Dedifferentiated amniotic fluid mesenchymal stem cell (primary cell): ENCODE measurements around the gene LYAR.

Experiments
- DNase-seq: peaks from one replicate; pipeline ENCODE4 v3.0.0-alpha.2; 2016; ENCODE audit errors: extremely low spot score

Gene LYAR, protein sequence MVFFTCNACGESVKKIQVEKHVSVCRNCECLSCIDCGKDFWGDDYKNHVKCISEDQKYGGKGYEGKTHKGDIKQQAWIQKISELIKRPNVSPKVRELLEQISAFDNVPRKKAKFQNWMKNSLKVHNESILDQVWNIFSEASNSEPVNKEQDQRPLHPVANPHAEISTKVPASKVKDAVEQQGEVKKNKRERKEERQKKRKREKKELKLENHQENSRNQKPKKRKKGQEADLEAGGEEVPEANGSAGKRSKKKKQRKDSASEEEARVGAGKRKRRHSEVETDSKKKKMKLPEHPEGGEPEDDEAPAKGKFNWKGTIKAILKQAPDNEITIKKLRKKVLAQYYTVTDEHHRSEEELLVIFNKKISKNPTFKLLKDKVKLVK

DNA sequence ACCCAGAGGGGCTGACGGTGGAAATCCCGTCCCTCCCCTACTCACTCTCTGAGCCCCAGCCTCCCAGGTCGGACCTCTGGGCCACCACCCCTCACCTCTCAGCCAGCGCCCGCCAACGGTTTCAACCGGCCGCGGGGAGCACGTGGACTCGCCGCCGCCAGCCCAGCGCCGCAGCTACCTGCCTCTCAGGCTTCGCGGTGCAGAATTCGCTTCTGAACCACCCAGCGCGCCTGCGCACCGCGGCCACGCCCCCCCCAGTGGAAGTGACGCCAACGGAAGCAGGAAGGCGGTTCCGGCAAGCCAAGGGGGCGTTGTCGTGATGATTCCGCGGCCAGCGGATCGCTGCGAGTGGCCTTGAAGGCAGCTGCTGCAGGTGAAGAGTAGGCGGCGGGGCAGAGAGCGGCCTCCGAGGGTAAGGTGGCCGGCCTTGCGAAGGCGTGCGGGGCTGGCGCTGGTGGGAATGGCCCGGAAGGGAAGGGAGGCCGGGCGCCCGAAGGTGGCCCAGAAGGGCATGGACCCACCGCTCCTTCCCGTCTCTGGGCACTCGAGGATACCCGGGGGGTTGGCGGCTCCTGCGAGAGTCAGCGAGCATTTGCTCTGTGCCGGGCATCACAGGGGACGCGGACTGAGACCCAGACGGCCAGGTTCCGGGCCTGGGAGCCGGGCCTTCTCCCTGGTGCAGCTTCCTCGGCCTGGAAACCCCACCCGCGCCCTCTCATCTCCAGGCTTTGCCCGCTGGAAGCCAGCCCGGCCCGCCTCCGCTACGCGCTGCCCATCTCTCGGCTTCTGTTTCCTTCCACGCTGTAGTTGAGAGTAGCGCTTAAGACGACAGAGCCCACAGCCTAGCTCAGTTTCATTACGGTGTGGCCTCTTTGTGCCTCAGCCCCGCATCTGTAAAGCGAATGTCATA is at the start of gene LYAR, which contains the start of gene ZBTB49:
LYAR (minus strand) TSS at position 214 of the 910 bp plus-strand sequence. CDS start 6,412 bp downstream, outside the sequence.
ZBTB49 (plus strand) TSS at position 311 of the 910 bp plus-strand sequence. CDS start 9,695 bp downstream, outside the sequence.
- DNase-seq: peak; percentile 86

DNA sequence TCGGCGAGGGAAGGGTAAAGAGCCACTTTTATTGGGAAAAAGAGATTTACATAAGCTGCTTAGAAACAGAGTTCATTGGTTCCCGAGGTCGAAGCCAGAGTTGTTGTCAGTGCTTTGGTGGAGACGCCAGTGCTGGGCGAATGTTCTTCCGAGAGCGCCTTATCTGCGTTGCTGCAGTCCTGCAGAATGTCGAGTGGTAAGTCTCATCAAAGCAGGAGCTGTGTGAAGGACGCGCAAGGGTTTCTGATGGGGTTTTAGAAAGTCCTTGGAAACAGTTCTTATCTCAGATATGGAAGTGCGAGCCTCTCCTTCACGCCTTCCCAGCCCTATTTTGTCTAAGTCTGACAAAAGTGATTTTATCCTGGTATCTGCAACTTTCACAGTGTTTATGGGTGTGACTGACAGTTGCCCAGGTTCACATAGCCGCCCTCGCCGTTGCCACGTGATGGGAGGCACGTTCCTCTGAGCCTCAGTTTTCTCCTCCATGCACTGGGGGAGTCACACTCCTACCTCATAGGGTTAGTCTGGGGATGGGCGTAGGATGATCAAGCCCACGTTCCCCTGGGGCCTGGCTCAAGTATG is 49.6 kb upstream of the LYAR start:
- DNase-seq: no peak

DNA sequence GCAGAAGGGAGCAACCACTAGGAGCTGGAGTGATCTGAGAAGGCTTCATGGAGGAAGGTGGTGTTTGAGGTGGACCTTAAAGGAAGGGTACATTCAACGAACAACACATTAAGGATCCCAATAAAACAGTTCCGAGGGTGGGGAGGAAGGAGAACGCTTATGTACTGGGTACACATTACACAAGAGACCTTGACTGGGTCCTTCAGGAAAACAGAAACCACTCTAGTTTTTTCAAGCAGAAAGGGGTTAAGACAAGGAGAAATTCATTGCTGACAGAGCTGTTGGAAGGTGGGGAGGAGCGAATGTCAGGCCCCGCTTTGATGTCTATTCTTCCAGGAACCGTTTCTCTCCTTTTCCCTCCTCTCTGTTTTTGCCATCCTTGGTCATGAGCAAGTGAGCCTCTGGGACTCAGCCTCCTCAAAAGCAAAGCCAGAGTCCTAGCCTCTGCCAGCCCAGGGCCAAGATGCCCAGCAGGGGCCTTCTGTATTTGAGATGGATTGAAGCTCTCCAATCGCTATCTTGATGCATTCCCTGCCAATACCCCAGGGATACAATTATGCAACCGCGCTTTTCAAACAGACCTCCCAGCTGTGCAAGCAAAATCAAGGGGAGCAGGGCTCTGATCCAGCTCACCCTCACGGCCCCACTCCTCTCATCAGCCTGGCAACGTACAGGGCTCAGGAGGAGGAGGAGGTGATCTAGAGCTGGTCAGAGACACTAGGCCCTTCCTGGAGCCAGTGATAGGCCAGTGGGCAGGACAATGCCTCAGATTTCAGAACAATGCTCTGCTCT is 48.5 kb upstream of the LYAR start:
- no peak for DNase-seq

DNA sequence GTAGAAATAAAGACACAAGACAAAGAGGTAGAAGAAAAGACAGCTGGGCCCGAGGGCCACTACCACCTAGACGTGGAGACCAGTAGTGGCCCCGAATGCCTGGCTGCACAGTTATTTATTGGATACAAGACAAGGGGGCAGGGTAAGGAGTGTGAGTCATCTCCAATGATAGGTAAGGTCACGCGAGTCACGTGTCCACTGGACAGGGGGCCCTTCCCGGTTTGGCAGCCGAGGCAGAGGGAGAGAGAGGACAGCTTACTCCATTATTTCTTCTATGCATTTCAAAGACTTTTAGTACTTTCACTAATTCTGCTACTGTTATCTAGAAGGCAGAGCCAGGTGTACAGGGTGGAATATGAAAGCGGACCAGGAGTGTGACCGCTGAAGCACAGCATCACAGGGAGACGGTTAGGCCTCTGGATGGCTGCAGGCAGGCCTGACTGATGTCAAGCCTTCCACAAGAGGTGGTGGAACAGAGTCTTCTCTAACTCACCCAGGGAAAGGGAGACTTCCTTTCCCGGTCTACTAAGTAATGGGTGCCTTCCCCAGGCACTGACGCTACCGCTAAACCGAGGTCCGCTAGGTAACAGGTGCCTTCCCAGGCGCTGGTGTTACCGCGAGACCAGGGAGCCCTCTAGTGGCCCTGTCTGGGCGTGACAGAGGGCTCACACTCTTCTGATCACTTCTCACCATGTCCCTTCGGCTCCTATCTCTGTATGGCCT is 45.0 kb upstream of the LYAR start:
- DNase-seq: no peak

DNA sequence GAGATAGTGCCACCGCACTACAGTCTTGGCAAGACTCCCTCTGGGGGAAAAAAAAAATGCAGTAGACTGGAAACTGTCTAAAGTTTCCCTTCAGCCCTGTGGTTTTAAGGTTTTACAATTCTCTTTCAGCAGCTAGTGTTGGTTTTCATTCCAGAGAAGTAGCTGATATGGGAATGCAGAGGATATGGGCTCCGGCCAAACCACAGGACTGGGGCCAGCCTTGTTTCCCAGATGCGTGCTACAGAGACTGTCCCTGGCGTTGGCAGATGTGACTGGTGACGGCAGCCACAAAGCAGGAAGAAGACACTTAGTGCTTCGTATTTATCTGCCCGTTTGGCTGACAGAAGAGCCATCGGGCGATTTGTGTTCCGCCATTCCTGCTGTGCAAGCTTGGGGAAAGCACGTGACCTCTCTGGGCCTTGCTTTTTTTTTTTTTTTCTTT is 43.3 kb upstream of the LYAR start:
- DNase-seq: peak; percentile 85

DNA sequence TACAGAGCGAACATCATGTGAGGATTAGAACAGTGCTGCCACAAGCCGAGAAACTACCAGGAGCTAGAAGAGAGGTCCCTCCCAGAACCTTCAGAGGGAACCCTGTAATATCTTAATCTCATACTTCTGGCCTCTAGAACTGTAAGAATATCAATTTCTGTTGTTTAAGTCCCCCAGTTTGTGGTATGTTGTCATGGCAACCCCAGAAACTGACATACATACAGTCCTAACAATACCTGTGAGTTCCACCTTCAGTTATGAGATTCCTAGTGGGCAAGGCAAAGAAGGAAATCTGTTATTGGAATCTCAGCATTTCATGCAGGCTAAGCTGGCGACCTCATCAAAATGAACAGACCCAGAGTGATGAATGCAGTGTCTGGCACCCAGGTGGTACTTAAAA is 42.6 kb upstream of the LYAR start:
- no peak for DNase-seq

DNA sequence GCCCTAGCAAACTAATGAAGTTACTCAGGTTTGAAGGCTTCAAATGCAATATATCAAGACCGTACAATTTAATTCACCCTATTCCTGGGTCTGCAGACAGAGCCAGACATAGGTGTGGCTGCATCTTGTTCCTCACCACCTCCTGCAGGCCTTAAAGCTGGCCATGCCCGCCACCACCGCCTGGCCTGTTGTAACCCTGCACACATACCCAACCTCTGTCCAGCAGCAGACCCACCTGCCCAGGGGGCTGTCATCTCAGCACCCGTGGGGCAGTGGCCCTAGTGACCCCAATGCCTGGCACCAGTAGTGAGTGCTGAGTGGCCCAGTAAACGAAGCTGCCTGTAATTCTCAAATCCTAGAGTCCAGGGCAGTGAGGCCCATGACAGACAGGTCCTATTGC is 40.8 kb upstream of the LYAR start:
- no peak for DNase-seq

DNA sequence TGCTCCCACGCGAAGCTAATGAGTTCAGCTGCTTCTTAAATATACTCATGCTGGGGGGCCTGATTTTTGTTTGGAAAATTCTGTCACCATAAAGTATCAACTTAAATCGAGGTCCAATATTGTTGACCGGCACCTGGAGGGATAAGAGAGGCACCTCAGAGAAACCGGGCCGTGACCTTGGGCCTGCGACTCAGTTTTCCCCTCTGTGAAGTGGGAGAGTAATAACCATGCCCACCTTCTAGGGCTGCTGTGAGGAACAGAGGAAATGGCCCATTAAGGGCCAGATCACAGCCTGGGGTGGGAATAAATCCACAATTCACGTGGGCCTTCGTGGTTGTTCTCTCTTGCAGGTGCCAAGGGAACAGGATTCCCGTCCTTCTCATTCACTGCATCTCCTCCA is 39.5 kb upstream of the LYAR start:
- no peak for DNase-seq

DNA sequence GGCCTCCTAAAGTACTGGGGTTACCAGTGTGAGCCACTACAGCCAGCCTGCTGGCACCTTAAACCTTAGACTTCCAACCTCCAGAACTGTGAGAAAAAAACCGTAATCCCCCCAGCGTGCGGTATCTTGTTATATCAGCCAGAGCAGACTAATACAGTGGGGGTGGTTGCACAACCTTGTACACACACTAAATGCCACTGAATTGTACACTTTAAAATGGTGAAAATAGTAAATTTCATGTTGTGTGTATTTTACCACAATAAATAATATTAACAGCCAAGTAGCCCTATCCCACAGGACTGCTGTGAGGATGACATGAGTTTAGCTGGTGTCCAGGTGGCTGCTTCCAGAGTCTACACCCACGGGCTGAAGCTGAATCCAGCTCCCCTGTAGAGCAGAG is 38.9 kb upstream of the LYAR start:
- no peak for DNase-seq

DNA sequence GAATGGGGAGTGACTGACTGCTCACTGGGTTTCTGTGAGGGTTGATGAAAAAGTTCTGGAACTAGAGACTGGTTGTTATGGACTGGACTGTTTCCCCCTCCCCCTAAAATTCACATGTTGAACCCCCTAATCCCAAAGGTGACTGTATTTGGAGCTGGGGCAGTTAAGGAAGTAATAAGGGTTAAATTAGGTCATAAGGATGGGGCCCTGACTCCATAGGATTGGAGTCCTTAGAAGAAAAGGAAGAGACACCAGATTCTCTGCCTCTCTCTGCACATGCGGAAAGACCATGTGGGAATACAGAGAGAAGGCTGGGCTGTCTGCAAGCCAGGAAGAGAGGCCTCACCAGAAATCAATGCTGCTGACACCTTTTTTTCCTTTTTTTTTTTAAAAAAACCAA is 38.3 kb upstream of the LYAR start:
- no peak for DNase-seq

DNA sequence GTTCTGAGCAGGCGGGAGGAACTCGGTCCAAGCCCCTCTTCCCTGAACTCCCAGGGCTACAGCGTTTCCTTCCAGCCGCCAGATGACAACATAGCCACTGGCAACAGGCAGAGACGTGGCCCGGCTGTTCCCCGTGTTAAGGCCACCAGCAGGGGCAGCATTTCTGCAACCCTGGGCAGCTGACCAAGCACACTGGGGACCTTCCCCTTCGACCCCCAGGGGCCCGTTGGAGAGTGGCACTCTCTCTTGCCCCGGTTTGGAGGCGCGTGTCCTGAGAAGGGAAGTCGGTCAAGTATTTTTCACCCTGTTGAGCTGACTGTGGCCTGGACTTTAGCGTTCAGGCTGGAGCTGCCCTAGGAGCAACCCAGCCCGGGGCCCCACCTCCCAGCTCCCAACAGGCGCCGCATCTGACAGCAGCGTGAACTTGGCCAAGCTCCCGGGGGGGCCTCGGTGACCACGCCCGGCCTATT is 37.7 kb upstream of the LYAR start:
- DNase-seq: no peak

DNA sequence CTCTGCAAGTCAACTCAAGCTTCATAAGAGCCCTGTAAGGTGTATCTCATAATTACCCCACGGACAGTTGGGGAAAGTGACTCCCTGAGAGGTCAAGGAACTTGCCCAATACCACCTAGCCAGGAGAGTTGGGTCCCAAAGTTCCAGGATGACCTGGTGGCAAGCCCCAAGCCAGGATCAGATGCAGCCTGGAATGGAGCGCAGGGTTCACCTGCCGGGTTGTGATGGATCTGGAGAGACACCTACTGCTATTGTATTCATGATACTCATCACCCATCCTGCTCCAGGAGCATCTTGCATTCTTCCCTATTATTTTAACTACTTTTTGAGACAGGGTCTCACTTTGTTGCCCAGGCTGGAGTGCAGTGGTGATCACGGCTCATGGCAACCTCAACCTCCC is 36.2 kb upstream of the LYAR start:
- no peak for DNase-seq

DNA sequence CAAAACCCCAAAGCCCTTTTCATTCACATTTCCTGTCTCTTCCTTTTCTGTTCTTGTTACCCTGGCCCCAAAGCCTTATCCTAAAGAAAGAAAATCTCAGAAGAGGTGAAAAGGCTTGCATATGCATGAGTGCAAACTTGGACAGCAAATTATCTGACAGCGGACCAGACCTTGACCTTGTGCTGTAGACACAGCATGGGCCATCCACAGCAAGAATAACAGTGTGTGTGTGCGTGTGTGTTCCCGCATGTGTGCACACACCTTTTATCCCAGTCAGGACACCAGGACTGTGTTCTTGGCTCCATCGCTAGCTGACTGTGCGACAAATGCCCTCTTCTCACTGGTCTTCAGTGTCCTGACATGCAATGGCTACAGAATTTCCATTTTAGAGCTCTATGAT is 35.4 kb upstream of the LYAR start:
- DNase-seq: no peak

DNA sequence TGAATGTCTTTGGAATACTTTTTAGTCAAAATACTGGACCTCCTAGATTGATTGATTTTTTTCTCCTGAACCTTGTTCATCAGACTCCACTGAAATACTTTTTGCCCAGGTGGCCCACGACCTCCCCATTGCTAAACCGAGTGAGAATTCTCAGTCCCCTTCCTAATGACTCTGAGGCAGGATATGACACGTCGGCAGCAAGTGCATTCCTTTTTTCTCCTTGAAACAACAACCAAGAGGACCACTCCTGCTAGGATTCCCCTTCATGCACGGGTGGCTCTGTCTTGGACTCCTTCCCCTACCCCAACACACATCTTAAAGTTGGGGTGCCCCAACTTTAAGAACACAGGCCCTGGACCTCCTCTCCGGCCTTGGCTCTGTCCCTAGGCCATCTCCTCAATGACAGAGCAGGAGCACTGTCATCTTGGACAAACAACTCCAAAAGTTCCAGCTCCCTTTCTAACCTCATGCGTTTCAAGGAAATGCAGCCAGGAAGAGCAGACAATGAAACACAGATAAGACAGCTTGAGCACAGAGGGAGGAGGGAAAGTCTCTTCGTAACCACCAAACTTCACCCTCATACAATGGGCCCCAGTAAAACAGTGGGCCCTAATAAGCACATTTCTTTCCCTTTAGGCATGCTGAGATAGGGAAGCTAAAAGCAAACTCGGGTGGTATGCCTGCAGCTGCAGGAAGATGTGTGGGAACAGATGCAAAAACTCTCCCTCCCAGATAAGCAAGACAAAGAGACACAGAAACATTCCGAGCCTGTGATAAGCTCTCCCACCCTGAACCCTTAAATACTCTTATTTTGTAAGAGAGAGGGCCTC is 34.0 kb upstream of the LYAR start:
- no peak for DNase-seq

DNA sequence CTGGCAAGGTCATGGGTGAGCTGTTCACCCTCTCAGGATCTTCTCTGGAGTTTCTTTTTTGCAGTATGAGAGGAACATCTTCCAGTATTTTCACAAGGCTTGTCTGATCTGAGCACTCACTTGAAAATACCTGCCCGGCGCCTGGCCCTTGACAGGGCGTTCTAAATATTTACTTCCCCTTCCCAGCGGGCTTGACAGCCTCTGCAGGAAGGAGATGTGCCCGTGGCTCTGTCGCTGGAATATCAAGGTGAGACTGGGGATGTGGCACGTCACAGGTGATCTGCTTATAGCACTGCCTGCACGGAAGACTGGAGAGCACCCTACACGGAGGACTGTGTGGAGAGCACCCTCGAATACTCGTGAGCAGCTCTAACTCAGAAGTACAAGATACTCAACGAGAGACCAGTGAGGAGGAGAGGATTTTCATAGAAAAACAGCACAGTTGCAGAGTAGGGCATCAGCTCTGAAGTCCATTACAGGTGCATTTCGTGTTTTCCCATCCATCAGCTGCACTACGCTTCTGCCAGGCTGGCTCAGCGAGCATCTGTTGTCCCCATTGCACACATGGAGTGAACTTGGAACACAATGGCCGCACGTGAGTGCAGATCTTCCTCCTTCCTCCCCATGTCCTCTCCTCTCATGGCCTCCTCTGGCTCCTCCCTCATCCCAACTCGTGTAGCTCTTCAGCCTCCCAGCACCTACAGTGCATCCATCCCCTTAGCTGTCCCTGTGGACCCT is 32.2 kb upstream of the LYAR start:
- no peak for DNase-seq

DNA sequence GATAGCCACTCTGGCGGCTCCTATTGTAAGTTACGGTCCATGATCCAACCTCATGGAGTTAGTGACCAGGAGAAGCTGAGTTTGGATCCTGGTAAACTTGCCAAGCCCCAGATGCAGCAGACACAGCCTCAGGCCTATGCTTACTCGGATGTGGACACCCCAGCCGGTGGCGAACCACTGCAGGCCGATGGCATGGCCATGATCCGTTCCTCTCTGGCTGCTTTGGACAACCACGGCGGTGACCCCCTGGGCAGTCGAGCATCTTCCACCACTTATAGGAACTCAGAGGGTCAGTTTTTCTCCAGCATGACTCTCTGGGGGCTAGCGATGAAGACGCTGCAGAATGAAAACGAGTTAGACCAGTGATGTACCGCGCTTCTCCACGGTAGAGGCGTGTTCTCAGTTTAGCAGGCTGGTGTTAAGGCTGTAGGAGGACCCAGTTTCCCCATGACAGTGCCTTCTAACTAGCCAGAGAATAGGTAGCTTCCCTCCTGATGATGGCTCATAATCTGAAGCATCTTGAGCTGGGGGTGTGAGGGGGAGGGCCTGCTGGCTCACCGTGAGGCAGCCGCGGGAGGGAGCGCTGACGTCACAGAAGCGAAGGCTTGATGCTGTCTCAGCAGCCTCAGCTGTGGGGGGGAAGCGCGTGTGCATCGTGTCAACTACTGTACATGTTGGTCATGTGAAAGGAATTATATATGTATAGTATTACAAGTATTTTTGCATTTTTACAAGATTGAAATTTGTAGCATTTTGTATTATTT is 31.2 kb upstream of the LYAR start:
- no peak for DNase-seq

DNA sequence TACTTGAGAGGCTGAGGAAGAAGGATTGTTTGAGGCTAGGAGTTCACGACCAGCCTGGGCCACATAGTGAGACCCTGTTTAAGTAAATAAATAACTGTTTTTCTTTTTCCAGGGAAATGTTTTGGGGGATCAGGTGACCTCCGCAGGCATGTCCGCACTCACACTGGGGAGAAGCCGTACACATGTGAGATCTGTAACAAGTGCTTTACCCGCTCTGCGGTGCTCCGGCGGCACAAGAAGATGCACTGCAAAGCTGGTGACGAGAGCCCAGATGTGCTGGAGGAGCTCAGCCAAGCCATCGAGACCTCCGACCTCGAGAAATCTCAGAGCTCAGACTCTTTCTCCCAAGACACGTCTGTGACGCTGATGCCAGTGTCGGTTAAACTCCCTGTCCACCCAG is 30.6 kb upstream of the LYAR start:
- no peak for DNase-seq

DNA sequence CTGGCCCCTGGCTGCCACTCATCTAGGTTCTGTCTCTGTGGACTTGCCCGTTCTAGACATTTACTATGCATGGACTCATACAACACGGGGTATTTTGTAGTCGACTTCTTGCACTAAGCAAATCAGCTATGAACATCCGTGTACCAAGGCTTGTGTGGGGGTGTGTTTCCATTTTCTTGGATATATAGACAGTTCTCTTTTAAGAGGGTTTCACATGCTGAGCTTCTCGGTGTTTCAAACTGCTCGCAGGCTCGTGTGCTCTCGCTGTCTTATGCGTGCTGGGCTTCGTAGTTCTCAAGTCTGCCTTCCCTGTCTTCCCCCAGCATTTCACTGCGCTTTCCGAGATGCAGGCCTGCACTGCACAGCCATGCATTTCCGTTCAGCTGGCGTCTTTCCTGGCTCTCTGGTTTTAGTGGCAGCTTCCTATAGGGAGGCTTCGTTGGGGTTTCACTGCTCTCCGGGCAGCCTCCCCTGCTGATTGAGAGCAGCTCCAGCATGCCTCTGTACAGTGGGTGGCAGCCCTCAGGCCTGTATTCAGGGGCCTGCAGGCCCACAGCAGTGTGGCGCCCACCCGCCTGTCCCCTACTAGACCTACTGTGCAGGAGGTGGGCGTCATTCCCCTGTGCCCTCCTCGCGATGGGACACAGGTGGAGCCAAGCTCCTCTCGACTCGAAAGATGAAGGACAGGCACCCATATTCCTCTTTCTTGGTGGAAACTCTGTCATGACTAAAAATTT is 27.7 kb upstream of the LYAR start:
- DNase-seq: no peak
